ENCODE data around the gene CHRM1. TPM values are rescaled to one million over a fixed set of nuclear protein-coding genes. Genes with fewer than 3 reads are reported as not detected.

The CHRM1 gene
- total RNA-seq, 1 experiment from 2014 or later = not detected

GRCh38 chr11:62879235-62879978 is 41.8 kb downstream of the CHRM1 start:
- H3K4me1 Mint-ChIP-seq = peaks cover 37 to 48% of the 10 kb centered on the region in 2 experiments
- no peak overlapping the region for H4K8ac ChIP-seq (replicated peaks; ENCODE audit: insufficient read length, low read depth, low read length)
- no peak overlapping the region for H2BK12ac ChIP-seq (ENCODE audit: insufficient read length, low read depth, low read length)
- no peak overlapping the region for H2BK20ac ChIP-seq (ENCODE audit: low read depth, low read length, poor library complexity, severe bottlenecking)
- H3K56ac ChIP-seq (ENCODE audit: insufficient read length, low read depth, low read length) = no peak overlapping the region
- H3K9ac ChIP-seq (ENCODE audit: extremely low read depth, insufficient read length, low read length) = no peak overlapping the region
- no peaks in the 10 kb centered on the region for H3K79me1 ChIP-seq (ENCODE audit: insufficient read depth, low read depth, low read length, poor library complexity, severe bottlenecking)
- H4K5ac ChIP-seq (ENCODE audit: insufficient read length, low read depth, low read length) = no peak overlapping the region
- no peak overlapping the region for H2BK5ac ChIP-seq (ENCODE audit: insufficient read length, low read length)
- H3K14ac ChIP-seq (ENCODE audit: insufficient read depth, low read length) = no peak overlapping the region
- H3K18ac ChIP-seq (ENCODE audit: insufficient read length, low read depth, low read length) = no peak overlapping the region
- no peak overlapping the region for H2AK5ac ChIP-seq (ENCODE audit: insufficient read length, low read length)
- no CpG with 5 or more reads among the region's 7 CpGs for WGBS (ENCODE audit: extremely low coverage, insufficient read length, low lambda C conversion rate)
- DNase-seq = peak; percentile 48
- H3K27ac Mint-ChIP-seq = peak overlapping the region; percentile 94 to 100 (median 98); a peak in 6 of 7 replicates
- peak overlapping the region; percentile 41 for H3K4me2 ChIP-seq (ENCODE audit: insufficient read depth, insufficient read length, low read length)
- H3K9me3 Mint-ChIP-seq = peaks cover 2 to 3% of the 10 kb centered on the region in 2 experiments; a peak in 3 of 5 replicates
- H4K20me1 ChIP-seq (ENCODE audit: control insufficient read depth, insufficient read depth, insufficient read length) = no peaks in the 10 kb centered on the region
- H4K91ac ChIP-seq (ENCODE audit: insufficient read length, low read depth, low read length) = no peak overlapping the region
- no peak overlapping the region for H3K4ac ChIP-seq (ENCODE audit: low read depth, low read length)
- peak overlapping the region; percentile 70 for H3K27ac ChIP-seq (ENCODE audit: insufficient read length, low read depth, low read length)
- no peak overlapping the region for H2AFZ ChIP-seq (ENCODE audit: low read length)
- no peak overlapping the region for H3K23ac ChIP-seq (ENCODE audit: insufficient read length, low read depth, low read length)
- H3K23me2 ChIP-seq (ENCODE audit: insufficient read length, low read depth, low read length, poor library complexity, severe bottlenecking) = peaks cover 15% of the 10 kb centered on the region
- no peak overlapping the region for H2BK120ac ChIP-seq (ENCODE audit: low read depth, low read length, poor library complexity, severe bottlenecking)
- H3K79me2 ChIP-seq (ENCODE audit: insufficient read depth, low read length) = peaks cover 7% of the 10 kb centered on the region; the same call in 1 of the 2 replicates
- no peak overlapping the region for H3T11ph ChIP-seq (ENCODE audit: low read length)
- no peak overlapping the region for H2BK15ac ChIP-seq (ENCODE audit: low read depth, low read length)
- peaks cover 55 to 86% (median 73%) of the 10 kb centered on the region in 3 experiments for H3K36me3 Mint-ChIP-seq (ENCODE audit: insufficient read depth in 1 of 3, low read depth in 3 of 3)
- H3K27me3 ChIP-seq (ENCODE audit: insufficient read depth, low read length) = no peaks in the 10 kb centered on the region
- no peak for TF ChIP-seq CTCF (conservative IDR thresholded peaks at IDR 0.05)
- H3K9me3 ChIP-seq (ENCODE audit: control insufficient read depth, low read depth, low read length) = no peaks in the 10 kb centered on the region
- peaks cover 5% of the 10 kb centered on the region for H3K27me3 Mint-ChIP-seq (ENCODE audit: low read depth)
- H3K4me3 Mint-ChIP-seq = peak overlapping the region; percentile 99 to 100
- H3K4me1 ChIP-seq (ENCODE audit: insufficient read depth, low read length) = no peaks in the 10 kb centered on the region; the same call in 1 of the 2 replicates
